GM18907 (cell line): ENCODE results near the gene ANGPTL2.

Experiments
- ATAC-seq: cut with Tn5 transposase; IDR thresholded peaks from one replicate; pipeline ENCODE4 v1.9.1; 2021; ENCODE audit warnings: mild to moderate bottlenecking, moderate library complexity; ENCODE audit not compliant: unreplicated experiment

ANGPTL2 gene

DNA sequence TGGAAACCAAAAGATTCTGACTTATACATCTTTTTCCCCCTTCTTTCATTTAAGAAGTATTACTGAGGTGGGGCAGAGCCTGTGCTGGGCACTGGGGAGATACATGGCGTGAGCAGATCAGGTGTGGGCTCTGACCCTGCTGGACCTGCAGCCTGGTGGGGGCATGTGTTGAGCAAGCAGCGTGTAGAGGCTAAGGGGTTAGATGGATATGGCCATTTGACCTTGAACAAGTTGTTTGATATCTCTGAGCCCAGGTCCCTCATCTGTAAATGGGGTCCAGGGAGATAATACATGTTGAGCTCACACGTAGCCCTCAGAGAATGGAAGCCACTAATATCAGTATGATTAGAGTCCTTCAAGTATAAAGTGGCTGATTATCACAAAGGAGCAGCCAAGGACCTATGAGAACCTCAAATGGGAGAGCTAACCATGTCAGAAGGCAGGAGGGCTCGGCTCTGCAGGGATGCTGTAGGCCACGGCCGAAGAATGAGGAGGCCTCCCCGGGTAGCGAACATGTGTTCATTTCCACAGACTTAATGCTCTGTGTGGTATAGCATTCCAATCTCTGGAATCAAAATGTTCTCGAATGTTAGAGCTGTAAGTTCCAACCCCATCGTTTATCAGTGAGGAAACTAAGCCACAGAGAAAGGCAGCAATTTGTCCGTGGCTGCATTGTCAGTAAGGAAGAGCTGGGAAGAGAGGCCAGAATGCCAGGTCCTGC, 15.4 kb upstream of the ANGPTL2 start:
- ATAC-seq: no peak

DNA sequence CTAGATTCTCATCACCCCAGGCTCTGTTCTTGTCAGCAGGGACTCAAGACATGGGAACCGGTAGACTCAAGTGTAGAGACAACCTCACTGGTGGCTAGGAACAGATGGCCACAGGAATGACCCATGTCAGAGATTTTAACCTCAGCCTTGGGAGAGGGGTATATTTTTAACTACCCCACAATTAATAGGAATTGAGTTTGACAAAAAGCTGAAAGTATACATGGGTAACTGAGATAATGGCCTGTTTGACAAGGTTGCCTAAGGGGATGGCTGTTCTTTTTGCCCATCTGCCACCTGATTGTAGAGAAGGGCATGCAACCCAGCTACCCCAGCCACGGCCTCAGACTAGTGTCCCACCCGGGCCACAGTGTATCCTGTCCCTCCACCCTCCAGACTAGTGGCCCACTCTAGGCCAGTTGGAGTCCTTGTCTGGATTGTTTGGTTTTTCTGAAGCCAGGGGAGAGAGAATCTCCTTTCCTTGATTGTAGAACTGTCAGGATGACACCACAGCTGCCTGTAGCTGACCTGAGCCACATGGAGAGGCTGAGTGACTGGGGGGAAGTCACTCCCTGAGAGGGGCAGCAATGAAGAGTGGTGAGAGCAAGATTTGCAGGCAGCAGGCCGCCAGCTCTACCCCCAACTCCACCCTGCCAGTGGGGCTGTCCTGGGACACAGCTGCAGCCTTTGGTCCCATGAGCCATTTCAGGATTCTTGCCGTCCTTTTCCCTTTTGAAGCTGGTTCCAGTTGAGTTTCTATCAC, 14.6 kb upstream of the ANGPTL2 start:
- no peak for ATAC-seq

DNA sequence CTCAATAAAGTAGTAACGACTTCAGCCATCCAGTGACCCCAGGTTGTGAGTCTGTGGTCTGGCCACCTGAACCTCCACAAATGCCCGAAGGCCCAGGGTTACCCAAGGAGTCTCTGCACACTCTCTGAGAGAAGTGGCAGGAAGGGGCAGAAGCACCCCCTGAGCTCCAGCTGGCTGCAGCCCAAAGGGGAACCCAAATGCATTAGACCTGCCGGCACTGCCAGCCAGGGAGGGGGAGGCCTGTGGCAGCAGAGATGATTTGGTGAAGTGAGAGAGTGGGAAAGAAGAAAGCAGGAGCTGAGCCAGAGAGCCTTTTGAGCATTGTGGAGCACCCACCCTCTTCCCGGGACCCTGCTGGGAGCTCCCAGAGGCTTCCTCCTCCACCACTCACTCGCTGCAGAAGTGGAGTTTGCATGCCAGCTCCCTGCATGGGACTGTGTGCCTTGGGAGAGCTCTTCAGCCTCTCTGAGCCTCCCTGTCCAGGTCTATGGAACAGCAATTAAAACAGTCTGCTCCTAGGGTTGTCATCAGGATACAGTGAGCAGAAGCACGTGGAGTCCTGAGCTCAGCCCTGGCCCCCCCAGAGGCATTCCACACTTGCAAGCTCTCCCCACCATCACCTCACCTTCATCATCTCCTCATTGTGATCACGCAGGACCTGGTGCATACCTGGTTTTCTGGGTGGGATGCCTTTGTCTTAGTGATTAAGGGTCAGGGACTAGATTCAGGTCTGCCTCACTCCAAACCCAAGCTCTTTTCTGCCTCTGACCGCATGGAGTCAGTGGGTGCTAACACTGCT, 13.8 kb upstream of the ANGPTL2 start:
- no peak for ATAC-seq

DNA sequence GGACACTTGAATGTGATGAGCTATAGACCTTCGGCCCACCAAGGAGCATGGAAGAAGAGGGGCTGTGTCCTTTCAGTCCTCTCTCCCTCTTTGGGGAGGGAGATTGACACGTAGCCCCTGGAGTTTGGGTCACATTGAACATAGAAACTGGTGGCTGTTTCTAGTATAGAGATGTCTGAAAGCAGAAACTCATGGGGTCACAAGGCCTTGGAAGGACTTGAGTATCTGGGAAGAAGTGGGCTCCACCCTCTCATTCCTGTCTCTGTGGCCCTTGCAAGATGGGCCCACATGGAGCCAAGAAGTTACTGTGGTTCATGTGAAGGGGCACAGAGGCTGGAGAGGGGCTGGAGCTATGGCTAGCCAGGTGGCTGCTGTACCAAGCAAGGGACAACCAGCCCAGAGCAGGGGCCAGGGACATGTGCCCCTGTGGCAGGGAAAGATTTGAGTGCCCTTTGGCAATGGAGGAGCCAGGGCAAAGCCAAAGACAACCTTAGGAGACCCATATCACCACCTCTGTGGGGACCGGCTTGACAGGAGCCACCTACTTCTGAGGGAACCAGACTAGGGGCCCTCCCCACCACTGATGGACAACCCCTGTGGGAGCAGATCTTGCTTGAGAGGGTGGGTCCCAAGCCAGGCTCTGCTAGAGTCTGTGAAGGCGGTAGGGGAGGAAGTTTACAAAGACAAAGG, 12.8 kb upstream of the ANGPTL2 start:
- ATAC-seq: no peak

DNA sequence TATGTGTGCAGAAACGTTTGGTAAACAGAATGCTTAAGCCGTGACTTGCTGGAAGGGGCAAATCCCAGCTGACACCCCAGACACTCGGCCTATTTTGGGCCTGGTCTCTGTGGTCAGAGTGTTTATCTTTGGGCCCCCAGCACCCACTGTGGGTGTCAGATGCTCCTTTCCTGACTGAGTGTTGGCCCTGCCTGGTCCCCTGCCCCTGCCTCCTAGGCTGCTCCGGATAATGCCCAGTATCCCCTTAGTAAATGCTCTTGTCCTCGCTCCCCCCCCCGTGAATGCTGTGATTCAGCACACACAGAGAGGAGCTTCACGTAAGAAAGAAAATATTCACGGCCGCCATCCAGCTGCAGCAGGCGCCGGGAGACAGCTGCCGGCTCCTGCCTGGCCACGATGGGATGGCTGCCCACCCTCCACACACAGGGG, 11.3 kb upstream of the ANGPTL2 start:
- no peak for ATAC-seq

DNA sequence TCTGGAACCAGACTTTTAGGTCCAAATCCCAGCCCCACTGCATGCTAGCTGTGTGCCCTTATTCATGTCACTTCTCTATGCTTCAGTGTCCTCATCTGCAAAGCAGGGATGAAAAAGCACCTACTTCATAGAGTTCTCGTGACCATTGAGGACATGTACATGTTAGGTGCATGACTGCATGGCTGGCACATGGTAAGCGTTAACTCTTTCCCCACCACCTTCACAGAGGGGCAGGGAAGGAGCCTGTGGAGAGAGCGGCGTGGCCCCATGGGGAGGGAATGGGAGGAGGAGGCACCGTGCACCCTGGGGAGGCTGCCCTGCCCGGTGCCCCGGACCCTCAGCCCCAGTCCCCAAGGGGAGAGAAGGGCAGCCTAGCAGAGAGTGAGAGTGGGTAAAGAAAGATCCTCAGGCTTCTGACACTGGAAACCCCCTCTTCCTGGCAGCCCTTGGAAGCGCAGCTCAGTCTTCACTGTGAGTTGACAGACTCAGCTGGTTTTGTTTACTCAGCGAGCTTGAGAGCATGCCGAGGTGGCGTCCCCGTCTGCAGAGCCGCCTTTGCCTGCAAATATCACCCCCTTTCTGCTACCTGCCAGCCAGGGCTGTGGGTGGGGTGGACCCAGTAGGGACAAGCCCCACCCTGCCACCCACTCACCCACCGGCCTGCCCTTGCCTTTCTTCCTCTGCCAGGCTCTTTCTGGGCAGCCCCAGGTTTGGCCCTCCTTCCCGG, 10.6 kb upstream of the ANGPTL2 start:
- no peak for ATAC-seq

DNA sequence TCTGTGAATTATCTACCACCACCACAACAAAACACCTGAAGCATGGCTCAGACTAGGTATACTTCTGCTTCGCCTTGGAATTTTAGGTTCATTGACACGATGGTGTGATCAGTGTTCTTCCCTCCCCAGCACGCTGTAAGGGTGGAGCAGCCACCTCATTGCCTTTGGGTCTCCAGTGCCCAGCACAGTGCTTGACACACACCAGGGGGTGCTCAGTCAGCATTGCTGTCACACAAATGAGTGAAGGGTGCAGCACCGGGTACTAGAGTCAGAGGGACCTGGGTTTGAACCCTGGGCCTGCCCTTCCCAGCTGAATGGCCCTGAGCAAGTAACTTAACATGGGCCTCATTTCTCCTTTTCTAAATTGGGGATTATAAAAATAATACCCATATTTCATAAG, 9.9 kb upstream of the ANGPTL2 start:
- ATAC-seq: no peak

DNA sequence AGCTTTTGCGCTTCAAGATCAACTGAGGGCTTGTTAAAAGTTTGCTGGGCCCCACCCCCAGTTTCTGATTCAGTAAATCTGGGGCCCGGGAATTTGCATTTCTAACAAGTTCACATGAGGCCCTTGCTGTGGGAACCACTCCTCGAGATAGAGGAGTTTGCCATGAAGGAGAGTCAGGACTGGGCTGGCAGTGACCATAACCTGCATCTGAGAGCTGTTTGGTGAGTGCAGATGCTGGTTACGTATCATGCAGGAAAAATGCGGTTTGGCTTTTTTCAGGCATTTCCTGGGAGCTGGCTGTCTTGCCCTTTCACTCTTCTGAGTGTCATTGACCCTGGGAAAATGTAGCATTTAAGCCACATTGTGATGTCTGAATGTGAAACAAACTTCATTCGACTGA, 9.4 kb upstream of the ANGPTL2 start:
- ATAC-seq: no peak

DNA sequence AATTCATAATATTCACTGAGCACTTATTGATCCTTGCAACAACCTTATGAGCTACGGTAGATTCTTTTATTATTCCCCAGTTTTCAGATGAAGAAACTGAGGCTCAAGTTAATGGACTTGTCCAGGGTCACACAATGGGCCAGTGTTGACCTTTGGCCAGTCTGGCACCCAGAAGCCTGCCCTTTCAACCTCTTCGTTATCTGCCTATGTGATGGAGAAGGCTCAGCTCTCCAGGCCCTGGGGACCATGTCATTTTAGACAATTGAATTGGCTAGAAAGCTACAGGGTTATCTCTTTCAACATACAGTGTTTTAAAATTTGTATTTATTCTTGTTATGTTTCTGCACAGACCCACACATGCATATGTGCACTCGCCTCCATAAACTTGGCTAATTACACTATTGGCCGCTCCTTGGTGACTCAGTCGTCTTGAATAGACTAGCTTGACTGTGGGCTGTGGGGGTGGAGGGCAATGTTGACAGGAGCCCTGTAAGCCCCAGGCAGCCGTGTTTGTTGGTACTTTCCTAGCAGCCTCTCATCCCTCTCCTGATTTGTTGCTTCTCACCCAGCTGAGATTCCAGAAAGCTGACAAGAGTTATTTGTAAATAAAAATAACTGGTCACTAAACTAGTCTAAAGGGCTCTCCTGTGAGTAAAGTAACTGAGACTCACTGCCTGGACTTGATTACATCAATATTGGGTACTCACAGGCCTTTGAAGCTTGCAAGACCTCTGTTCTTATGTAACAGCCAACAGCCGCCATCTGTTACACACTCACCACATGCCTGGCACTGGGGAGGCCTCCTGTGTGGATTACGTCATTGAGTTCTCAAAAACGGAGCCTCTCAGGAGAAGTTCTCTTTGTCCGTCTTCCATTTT, 8.5 kb upstream of the ANGPTL2 start:
- ATAC-seq: no peak

DNA sequence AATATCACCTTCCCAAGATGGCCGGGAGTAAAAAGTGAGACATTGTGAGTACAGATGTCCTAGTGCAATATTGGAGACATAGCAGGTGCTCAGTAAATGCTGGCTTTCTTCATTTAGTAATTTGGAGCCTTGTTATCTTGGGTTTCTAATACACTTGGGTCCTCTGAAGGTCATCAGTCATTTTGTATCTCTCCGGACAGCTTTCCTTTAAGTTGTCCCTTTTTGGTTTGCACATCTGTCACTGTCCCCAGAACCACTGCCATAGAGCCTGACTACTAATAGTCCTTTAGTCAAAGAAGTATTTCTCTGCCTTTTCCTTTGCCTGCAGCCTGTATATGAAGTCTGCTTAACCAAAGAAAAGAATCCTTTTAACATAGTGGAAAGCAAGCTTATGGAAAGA, 7.8 kb upstream of the ANGPTL2 start:
- ATAC-seq: no peak

DNA sequence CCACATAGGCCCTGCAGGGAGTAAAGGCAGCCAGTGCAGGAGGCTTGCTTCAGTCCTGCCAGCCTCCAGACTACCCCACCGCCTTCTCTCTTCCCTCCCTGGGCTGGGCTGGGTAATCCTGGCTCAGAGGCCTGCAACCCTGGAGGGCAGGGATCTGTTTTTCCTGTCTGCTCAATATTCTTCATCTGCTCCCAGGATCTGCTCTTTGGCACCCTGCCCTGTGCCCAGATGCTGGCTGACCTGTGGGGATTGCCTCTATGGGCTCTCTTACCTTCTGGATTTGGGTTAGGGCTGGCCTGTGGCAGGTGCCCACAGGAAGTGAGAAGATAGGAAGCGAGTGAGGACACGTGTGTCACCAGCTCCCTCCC, 7.3 kb upstream of the ANGPTL2 start:
- ATAC-seq: no peak

DNA sequence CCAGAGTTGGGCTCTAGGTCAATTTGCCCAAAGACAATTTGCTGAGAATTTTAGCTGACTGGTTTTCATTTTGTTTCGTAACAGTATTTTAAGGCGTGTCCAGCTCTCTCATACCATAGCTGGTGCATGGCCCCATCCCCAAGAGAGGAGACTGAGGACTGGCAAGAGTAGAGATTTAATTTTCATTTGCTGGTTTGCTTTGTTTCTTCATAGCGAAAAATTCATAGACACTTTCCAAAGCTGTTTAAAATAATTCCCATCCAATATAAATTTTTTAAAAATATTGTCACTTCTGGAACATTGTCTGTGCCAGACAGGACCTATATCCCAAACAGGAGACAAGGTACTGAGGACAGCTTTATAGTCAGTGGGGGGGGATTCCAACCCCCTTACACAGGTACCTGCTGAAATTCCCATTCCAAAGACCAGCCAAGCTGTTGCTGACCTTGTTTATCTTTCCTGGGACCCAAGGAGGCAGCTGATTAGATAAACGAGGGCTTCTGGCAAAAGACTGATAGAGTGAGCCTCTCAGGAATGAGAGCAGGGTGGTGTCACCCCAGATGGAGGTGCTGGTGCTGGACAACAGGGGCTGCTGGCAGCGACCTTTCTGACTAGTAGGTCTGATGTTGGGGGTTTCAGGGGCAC, 6.8 kb upstream of the ANGPTL2 start:
- no peak for ATAC-seq

DNA sequence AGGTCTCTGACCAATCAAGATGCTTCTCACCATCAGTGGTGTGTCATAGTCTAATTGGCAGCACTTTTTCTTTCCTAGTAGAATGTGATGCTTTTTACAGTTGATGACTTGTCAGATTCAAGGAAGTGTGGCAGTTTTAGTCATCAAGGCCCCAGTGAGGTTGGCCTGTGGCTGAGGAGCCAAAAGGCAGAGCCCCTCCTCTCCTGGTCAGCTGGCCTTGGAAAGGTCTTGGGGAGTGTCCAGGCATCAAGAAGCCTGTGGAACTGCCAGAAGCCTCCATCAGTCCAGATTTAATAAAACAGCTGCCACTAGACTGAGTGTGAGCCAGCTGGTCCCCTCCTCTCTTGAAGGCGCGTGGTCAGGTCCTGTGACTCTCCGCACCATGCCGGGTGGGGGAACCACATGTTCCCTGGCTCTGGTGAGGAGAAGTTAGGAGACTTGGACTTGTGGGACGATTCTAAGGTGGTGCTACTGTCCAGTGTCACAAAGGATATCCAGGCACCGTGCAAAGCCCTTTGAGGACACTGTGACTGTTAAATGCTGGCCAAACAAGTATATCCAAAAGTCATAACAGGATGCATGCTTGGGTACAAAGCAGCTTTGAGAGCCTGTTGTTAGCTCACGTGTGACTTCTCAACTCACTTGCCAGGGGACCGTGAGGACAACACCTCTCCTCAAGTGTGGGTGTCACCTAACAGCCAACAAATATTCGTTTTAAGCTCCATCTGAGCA, 6.1 kb upstream of the ANGPTL2 start:
- ATAC-seq: no peak

DNA sequence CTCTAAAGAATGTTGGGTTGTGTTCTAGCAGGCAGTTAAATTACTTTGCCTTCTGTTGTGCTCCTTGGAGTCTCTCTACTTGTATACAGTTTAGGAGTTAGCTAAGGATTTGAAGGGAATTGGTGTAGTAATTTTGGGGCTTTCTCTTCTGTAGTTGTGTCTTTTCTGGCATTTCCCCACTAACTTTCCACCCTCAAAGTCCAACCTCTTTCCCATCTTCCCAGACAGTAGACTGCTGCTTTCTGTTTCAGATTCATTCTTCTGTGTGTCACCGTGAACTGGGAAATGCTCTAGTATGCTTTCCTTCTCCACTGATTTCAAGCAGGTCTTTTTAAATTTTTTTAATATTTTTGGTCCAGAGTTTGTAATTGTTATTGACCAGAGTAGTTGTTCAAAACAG, 4.5 kb upstream of the ANGPTL2 start:
- ATAC-seq: no peak

DNA sequence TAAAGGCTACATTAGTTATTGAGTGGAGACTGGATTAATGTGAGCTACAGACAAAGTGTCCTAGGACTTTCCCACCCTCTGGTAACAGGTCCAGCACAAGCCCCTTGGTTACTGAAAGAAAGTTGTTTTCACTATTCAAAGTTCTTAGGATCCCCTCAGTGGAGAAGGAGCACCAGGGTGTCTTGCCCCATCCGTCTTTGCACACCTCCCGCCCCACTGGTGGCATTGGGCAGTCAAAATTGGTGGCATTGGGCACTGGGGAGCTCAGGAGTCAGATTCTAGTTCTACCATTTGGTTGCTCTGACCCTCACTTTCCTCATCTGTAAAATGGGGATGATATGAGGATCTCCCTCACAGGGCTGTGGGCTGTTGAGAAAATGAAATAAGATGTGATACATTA, 2.4 kb upstream of the ANGPTL2 start:
- no peak for ATAC-seq

DNA sequence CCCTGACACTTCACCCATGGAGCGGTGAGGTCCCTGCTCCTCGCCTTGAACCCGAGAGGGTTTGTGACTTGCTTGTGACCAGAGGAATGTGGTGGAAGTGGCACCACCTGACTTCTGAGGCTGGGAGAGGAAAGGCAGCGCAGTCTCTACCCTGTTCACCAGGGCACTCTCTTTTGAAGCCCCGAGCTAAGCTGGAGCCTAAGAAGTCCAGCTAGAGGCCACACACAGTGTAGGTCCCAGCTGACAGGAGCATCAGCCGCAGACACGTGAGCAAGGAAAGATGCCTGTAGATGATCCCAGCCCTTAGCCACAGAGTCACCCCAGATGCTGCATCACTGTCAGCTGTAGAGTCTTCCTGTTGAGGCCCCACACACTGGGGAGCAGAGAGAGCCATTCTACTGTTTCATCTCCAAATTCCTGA, 1.7 kb upstream of the ANGPTL2 start:
- ATAC-seq: no peak

DNA sequence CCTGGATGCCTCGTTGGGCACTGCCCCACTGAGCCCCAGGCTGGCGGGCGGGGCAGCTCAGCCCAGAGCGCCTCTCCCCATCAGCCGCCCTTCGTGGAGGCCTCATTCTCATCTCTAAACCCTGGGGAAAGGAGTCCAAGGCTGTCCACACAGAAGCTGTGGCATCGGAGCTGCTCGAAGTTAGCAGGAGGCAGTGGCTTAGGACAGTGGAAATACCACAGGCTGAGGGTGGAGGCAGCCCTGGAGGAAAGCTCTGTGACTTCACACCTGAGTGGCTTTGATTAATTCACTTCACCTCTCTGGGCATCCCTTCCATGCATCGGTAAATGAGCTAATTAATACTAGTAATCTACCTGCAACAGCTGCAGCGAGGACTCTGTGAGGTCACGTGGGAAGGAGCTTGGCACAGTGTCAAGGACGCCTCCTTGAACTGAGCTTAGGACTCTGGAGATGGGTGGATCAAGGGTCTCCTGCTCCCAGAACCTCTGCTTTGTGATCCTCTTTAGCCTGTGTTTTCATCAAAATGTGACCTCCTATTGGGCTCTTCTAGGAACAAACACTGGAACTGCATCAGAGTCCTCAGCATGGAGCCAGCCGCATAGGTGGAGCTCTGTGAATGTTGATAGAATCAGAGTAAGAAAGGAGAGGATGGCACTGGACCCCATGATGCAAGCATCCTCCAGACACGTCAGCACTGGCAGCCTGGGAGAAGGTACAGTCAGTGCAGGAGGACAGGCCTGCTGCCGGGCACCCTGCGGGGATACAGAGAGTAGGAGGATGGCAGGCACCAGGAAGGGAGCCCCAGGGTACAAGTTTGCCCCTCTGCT, 842 bp upstream of the ANGPTL2 start:
- no peak for ATAC-seq
